Astrocyte of the spinal cord (primary cell): Measurements from ENCODE around the gene TTBK2.

Experiments used
- DNase-seq: peaks from one replicate; pipeline ENCODE4 v3.0.0; 2011; ENCODE audit warnings: low read depth, low spot score
- H3K4me3 ChIP-seq: 2 replicates; pipeline ENCODE4 v1.5.1; 2011; ENCODE audit warnings: low read depth, mild to moderate bottlenecking, low read length, moderate library complexity
- in situ Hi-C: cut with HindIII; loops from 2 replicates; pipeline ENCODE4 v1.10.0; 2017; ENCODE audit warnings: low sequenced_read_pairs
- TF ChIP-seq, protein P1 (sequence below): IDR thresholded peaks from 2 replicates; pipeline ENCODE4 v1.5.1; 2012; ENCODE audit warnings: low read depth, mild to moderate bottlenecking, low read length, inconsistent platforms

The TTBK2 gene

GRCh38 chr15:42919799-42920518, 619 bp downstream of the TTBK2 start:
- H3K4me3 ChIP-seq, result peak overlapping the region; percentile 76
- in situ Hi-C loops, result no loop called here
- peak; percentile 23 for DNase-seq
- TF ChIP-seq, protein P1, sequence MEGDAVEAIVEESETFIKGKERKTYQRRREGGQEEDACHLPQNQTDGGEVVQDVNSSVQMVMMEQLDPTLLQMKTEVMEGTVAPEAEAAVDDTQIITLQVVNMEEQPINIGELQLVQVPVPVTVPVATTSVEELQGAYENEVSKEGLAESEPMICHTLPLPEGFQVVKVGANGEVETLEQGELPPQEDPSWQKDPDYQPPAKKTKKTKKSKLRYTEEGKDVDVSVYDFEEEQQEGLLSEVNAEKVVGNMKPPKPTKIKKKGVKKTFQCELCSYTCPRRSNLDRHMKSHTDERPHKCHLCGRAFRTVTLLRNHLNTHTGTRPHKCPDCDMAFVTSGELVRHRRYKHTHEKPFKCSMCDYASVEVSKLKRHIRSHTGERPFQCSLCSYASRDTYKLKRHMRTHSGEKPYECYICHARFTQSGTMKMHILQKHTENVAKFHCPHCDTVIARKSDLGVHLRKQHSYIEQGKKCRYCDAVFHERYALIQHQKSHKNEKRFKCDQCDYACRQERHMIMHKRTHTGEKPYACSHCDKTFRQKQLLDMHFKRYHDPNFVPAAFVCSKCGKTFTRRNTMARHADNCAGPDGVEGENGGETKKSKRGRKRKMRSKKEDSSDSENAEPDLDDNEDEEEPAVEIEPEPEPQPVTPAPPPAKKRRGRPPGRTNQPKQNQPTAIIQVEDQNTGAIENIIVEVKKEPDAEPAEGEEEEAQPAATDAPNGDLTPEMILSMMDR, result no peak

- DNase-seq, result no peak
- H3K4me3 ChIP-seq, result peak overlapping the region; percentile 76
- TF ChIP-seq, protein P1, result no peak
- in situ Hi-C loops, result no loop called here
Observed at GRCh38 chr15:42919308-42919707, 1.3 kb downstream of the TTBK2 start.

DNA sequence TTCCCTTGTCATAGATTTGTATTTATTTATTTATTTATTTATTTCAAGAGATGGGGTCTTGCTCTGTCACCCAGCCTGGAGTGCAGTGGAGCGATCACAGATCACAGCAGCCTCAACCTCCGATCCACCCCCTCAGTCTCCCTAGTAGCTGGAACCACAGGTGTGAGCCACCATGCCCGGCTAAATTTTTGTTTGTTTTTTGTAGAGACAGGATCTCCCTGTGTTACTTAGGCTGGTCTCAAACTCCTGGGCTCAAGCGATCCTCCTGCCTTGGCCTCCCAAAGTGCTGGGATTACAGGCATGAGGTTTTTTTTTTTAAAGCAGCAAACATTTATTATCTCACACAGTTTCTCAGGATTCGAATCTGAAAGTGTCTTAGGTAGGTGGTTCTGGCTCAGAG, 2.5 kb downstream of the TTBK2 start:
- TF ChIP-seq, protein P1, result no peak
- in situ Hi-C loops, result no loop called here

GRCh38 chr15:42915654-42916315, 4.8 kb downstream of the TTBK2 start:
- no peak for DNase-seq
- TF ChIP-seq, protein P1, result no peak
- in situ Hi-C loops, result no loop called here
- H3K4me3 ChIP-seq, result no peak overlapping the region

More for the DNA sequence above, 2.5 kb downstream of the TTBK2 start:
- no peak for DNase-seq
- no peak overlapping the region for H3K4me3 ChIP-seq

GRCh38 chr15:42914728-42915497, 5.7 kb downstream of the TTBK2 start:
- H3K4me3 ChIP-seq, result no peak overlapping the region
- TF ChIP-seq, protein P1, result no peak
- in situ Hi-C loops, result no loop called here
- no peak for DNase-seq

- in situ Hi-C loops, result no loop called here
- DNase-seq, result no peak
Observed at GRCh38 chr15:42911058-42911592, 9.5 kb downstream of the TTBK2 start.

More at GRCh38 chr15:42911058-42911592, 9.5 kb downstream of the TTBK2 start:
- H3K4me3 ChIP-seq, result no peak overlapping the region
- TF ChIP-seq, protein P1, result no peak
